ENCODE results near the gene RAB13.

- TF ChIP-seq, protein P1, sequence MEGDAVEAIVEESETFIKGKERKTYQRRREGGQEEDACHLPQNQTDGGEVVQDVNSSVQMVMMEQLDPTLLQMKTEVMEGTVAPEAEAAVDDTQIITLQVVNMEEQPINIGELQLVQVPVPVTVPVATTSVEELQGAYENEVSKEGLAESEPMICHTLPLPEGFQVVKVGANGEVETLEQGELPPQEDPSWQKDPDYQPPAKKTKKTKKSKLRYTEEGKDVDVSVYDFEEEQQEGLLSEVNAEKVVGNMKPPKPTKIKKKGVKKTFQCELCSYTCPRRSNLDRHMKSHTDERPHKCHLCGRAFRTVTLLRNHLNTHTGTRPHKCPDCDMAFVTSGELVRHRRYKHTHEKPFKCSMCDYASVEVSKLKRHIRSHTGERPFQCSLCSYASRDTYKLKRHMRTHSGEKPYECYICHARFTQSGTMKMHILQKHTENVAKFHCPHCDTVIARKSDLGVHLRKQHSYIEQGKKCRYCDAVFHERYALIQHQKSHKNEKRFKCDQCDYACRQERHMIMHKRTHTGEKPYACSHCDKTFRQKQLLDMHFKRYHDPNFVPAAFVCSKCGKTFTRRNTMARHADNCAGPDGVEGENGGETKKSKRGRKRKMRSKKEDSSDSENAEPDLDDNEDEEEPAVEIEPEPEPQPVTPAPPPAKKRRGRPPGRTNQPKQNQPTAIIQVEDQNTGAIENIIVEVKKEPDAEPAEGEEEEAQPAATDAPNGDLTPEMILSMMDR (CRISPR knock-in tag; IDR thresholded peaks at IDR 0.05): no peak
- TF ChIP-seq, protein P2, sequence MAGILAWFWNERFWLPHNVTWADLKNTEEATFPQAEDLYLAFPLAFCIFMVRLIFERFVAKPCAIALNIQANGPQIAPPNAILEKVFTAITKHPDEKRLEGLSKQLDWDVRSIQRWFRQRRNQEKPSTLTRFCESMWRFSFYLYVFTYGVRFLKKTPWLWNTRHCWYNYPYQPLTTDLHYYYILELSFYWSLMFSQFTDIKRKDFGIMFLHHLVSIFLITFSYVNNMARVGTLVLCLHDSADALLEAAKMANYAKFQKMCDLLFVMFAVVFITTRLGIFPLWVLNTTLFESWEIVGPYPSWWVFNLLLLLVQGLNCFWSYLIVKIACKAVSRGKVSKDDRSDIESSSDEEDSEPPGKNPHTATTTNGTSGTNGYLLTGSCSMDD (CRISPR knock-in tag; IDR thresholded peaks at IDR 0.05): no peak
- no peak for TF ChIP-seq POLR2AphosphoS5 (IDR thresholded peaks at IDR 0.05; ENCODE audit: low read depth, low read length)
- no peak for TF ChIP-seq YY1 (IDR thresholded peaks at IDR 0.05; ENCODE audit: insufficient read depth, insufficient replicate concordance, low read depth, low read length)
- no peak for TF ChIP-seq TAF1 (CRISPR knock-in tag; IDR thresholded peaks at IDR 0.05)
- no peak for TF ChIP-seq SMAD1 (CRISPR knock-in tag; IDR thresholded peaks at IDR 0.05; ENCODE audit: borderline replicate concordance, low read depth)
- no peak for TF ChIP-seq CBX2 (IDR thresholded peaks at IDR 0.05; ENCODE audit: low read depth, low read length)
- no peak for TF ChIP-seq CBX2 (CRISPR knock-in tag; IDR thresholded peaks at IDR 0.05; ENCODE audit: low read depth)
Observed at GRCh38 chr1:154019940-154020339, 33.8 kb upstream of the RAB13 start.
